Mucosa of rectum (tissue), 2 donors: ENCODE data around the gene HSPA4L.
A peak's percentile ranks its signal among the peaks of the same experiment; 100 is the strongest.

ENCODE experiments used
- H3K27ac ChIP-seq, 2 donors: one replicate each; pipeline ENCODE4 v1.7.0; 2013; ENCODE audit warnings: inconsistent platforms in 2 of 2, low read depth in 2 of 2, low read length in 2 of 2
- H3K27me3 ChIP-seq, 2 donors: one replicate each; pipeline ENCODE4 v1.7.0; 2013; ENCODE audit warnings: low read length in 2 of 2; ENCODE audit not compliant: control insufficient read depth in 2 of 2, insufficient read depth in 2 of 2
- H3K36me3 ChIP-seq, 2 donors: one replicate each; pipeline ENCODE4 v1.7.0; 2013; ENCODE audit warnings: low read length in 2 of 2; ENCODE audit not compliant: control insufficient read depth in 2 of 2, insufficient read depth in 2 of 2
- H3K4me1 ChIP-seq, 2 donors: one replicate each; pipeline ENCODE4 v1.7.0; 2013; ENCODE audit warnings: low read length in 2 of 2, mild to moderate bottlenecking in 1 of 2; ENCODE audit not compliant: control insufficient read depth in 2 of 2, insufficient read depth in 2 of 2
- H3K4me3 ChIP-seq, 2 donors: one replicate each; pipeline ENCODE4 v1.7.0; 2013; ENCODE audit warnings: low read length in 2 of 2
- H3K9ac ChIP-seq, 2 donors: one replicate each; pipeline ENCODE4 v1.7.0; 2013; ENCODE audit warnings: low read length in 2 of 2, low read depth in 1 of 2, mild to moderate bottlenecking in 1 of 2
- H3K9me3 ChIP-seq, 2 donors: one replicate each; pipeline ENCODE4 v1.7.0; 2013; ENCODE audit warnings: low read length in 2 of 2; ENCODE audit not compliant: control insufficient read depth in 2 of 2
- donor health status: healthy.
- donor health status: Normal muscosa, but diverticular disease.

HSPA4L gene

DNA sequence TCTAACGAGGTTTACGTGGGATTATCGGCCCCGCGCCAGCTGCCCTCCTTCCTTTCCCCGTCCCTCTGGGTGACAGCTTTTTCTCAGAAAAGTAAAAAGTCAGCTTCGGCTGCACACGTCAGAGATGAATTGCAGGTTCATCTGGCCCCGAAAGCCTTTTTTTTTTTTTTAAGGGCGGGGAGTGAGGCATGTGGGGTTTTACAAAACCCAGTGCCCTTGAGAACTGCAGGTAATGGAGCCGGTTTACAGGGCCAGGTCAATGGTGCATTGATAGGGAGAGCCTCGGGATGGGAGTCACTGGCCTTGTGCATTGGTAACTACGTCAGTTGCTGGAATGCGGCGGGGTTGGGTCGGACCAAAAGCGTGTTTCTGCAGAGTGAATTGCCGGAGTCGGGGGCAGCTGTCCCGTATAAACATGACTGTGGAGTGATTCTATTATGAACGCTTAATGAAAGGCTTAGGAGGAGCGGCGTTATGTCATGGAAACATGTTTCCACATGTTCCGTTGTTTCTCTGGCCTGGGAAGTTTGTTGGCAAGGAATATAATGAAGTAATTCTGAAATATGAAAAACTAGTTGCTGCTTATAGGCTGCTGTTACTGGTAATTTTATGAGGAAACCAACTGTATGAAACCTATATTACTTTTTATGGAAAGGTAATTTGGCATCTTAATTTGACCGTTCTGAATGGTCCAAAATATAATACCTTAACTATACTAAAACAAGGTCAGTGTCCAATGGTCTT is 1.1 kb downstream of the HSPA4L start:
- H3K27me3 ChIP-seq = peaks cover 3 to 4% of the 10 kb centered on the region in 2 donors
- peaks cover 5 to 7% of the 10 kb centered on the region in 2 donors for H3K4me1 ChIP-seq
- H3K27ac ChIP-seq = no peak overlapping the region

DNA sequence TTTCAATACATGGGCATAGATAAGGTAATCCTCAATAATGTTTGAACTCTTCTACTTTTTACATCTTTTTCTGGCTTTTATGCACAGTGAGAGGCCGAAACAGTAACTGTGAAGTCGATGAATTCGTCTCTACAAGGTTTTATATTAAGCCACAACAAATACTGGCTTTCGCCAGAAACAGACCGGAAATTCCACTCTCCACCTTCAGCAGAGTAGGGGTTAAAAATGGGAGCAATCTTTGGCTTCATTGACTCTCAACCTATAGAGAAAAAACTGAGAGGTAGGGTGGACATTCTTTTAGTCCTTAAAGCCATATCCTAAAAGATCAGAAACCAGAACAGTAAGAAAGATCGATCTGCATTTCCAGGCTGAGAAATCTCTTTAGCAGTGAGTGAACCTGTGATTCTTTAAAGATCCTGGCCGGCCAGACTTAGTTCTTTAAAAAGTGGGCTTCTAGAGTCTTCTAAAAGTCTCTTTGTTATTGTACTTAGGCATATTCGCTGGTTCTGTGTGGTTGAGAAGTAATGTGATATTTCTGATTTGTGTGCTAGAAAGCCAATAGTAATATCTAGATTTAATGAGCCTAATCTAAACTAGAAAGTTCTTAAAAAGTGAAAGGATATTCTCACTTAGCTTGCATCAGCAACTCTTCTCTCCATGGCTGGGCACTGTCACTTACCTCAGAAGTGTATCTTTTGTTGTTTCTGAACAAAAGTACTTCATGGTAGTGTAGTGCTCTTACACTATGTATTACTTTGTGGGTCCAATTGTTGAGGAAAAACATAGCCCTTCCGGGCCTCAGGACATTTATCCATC is 2.0 kb downstream of the HSPA4L start:
- Histone ChIP-seq H3K9ac (no peak overlapping the region), H3K27ac (no peak overlapping the region), H3K36me3 (no peaks in the 10 kb centered on the region), H3K4me1 (peaks cover 5 to 7% of the 10 kb centered on the region in 2 donors), H3K4me3 (no peak overlapping the region), H3K27me3 (peaks cover 3 to 4% of the 10 kb centered on the region in 2 donors), H3K9me3 (no peaks in the 10 kb centered on the region)

More for the DNA sequence above, 1.1 kb downstream of the HSPA4L start:
- peak overlapping the region; percentile 78 to 79 for H3K9ac ChIP-seq
- no peaks in the 10 kb centered on the region for H3K9me3 ChIP-seq
- H3K36me3 ChIP-seq = no peaks in the 10 kb centered on the region
- H3K4me3 ChIP-seq = peak overlapping the region; percentile 86

DNA sequence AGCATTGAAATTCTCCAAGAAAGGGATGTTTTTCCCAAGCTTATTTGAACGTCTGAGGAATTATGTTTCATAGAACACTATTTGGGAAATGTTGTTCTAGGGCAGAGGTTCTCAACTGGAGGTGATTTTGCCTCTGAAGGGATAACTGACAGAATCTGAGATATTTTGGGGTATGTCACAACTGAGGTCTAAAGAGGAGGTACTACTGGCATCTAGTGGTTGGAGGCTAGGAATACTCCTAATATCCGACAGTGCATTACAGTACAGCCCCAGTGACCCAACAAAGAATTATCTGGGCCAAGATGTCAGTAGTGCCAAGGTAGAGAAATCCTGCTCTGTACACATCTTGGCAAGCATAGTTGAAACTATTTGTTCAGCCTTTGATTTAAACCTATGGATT is 6.4 kb downstream of the HSPA4L start:
- no peaks in the 10 kb centered on the region for H3K4me1 ChIP-seq

DNA sequence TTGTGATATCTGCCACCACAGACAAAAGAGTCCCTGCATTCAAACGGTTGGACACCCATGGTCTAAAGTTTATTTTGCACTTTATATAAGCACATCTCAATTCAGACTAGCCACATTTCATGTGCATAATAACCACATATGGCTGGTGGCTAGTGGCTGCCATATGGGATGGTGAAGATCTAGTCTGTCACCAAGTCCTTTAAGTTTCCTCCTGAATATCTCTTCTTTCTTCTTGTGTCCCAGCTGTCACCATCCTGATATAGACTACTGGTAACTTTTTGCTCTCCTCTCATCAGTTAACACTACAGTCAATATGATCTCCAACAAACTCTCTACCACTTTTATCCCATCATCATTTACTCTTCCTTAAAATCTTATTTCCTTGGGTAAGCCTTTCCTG is 9.3 kb downstream of the HSPA4L start:
- no peaks in the 10 kb centered on the region for H3K36me3 ChIP-seq
- H3K9me3 ChIP-seq = no peaks in the 10 kb centered on the region
- H3K4me1 ChIP-seq = no peaks in the 10 kb centered on the region
- no peaks in the 10 kb centered on the region for H3K27me3 ChIP-seq
- H3K9ac ChIP-seq = no peak overlapping the region
- H3K4me3 ChIP-seq = no peak overlapping the region
- H3K27ac ChIP-seq = no peak overlapping the region

More for the DNA sequence above, 6.4 kb downstream of the HSPA4L start:
- Histone ChIP-seq H3K4me3 (no peak overlapping the region), H3K27me3 (no peaks in the 10 kb centered on the region), H3K27ac (no peak overlapping the region), H3K9ac (no peak overlapping the region), H3K36me3 (no peaks in the 10 kb centered on the region), H3K9me3 (no peaks in the 10 kb centered on the region)

DNA sequence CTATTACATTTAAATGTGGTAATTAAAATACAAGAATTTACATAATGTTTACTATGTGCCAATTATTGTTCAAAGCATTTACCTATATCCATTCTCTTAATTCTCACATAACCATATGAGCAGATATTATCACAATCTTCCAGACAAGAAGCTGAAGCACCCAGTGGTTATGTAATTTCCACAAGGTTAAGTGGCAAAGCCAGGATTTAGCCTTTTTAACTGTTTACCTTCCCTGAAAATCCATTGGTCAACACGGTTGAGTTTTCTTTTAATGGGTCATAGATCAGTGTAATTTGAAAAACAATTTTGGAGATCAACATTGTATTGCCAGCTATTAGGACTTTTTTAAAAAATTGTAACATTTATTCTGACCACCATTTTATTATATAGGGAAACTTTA is 11.4 kb downstream of the HSPA4L start:
- Histone ChIP-seq H3K4me1 (no peaks in the 10 kb centered on the region), H3K9ac (no peak overlapping the region)

DNA sequence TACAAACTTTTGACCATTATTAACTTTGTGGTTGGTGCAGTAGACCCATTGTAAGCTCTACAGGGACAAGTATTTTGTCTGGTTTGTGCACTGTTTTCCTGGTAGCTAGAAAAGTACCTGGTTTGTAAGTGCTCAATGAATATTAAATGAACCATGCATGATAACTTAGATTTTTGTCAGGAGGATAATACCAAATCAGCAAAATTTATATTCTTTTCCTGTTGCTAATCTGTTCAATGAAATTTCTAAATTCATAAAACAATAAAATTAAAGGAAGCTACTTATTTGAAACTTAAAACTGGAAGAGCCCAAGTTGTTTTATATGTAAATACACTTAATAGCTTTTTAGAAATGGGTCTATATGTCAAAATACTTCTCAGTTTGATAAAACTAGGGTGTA is 17.6 kb downstream of the HSPA4L start:
- Histone ChIP-seq H3K9ac (no peak overlapping the region), H3K9me3 (no peaks in the 10 kb centered on the region), H3K27ac (no peak overlapping the region), H3K4me1 (no peaks in the 10 kb centered on the region), H3K36me3 (no peaks in the 10 kb centered on the region), H3K4me3 (no peak overlapping the region), H3K27me3 (no peaks in the 10 kb centered on the region)

More for the DNA sequence above, 11.4 kb downstream of the HSPA4L start:
- Histone ChIP-seq H3K4me3 (no peak overlapping the region), H3K27me3 (no peaks in the 10 kb centered on the region), H3K36me3 (no peaks in the 10 kb centered on the region), H3K27ac (no peak overlapping the region), H3K9me3 (no peaks in the 10 kb centered on the region)

DNA sequence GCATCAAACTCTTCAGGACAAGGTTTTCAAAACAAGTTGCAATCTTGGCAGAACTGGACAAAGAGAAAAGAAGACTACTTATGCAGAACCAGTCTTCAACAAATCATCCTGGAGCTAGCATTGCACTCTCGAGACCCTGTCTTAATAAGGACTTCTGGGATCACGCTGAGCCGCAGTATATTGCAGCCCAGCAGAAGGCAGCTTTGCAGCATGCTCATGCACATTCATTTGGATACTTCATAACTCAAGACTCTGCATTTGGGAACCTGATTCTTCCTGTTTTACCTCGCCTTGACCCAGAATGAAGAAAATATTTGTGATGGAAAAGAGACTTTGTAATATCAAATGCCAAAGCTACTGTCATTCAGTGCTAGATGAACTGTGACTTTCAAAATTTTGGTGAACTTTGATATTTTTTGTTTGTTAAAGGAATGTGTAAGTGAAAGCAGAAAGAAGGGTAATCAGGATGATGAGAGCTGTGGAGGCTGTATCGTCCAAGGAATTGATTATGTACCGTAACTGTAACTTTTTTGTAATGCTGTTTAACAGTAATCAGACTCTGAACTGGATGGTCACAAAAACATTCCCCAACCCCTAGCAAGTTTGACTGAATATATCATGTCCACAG is 27.2 kb downstream of the HSPA4L start:
- no peaks in the 10 kb centered on the region for H3K36me3 ChIP-seq
- no peaks in the 10 kb centered on the region for H3K9me3 ChIP-seq
- no peaks in the 10 kb centered on the region for H3K27me3 ChIP-seq
- H3K27ac ChIP-seq = no peak overlapping the region
- no peak overlapping the region for H3K9ac ChIP-seq
- H3K4me1 ChIP-seq = no peaks in the 10 kb centered on the region
- no peak overlapping the region for H3K4me3 ChIP-seq

DNA sequence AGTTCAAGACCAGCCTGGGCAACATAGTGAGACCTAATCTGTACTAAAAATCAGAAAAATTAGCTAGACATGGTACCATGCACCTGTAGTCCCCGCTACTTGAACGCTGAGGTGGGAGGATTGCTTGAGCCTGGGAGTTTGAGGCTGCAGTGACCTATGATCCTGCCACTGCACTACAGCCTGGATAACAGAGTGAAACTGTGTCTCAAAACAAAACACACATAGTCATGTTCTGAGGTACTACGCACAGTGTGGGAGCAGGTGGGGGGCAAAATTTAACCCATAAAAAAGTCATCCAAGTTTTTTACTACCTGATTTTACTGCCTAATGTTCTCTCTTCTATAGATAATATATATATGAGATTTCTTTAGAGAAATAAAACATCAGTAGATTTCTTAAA is 28.4 kb downstream of the HSPA4L start:
- no peak overlapping the region for H3K27ac ChIP-seq
- H3K27me3 ChIP-seq = no peaks in the 10 kb centered on the region
- no peaks in the 10 kb centered on the region for H3K36me3 ChIP-seq
- H3K4me1 ChIP-seq = no peaks in the 10 kb centered on the region
- no peak overlapping the region for H3K4me3 ChIP-seq
- H3K9me3 ChIP-seq = no peaks in the 10 kb centered on the region
- no peak overlapping the region for H3K9ac ChIP-seq

DNA sequence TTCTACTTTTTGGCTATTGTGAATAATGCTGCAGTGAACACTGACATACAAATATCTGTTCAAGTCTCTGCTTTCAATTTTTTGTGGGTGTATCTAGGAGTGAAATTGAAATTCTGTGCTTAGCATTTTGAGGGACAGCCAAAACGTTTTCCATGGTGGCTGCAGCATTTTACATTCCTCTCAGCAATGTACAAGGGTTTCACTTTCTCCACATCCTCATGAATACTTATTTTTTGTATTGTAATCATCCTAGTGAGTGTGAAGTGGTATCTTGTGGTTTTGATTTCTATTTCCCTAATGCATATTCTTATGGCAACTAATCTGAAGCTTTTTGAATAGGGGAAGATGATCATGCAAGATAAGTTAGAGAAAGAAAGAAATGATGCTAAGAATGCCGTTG is 40.3 kb downstream of the HSPA4L start:
- no peaks in the 10 kb centered on the region for H3K4me1 ChIP-seq
- no peak overlapping the region for H3K4me3 ChIP-seq
- H3K27me3 ChIP-seq = no peaks in the 10 kb centered on the region
- no peak overlapping the region for H3K27ac ChIP-seq
- H3K9me3 ChIP-seq = no peaks in the 10 kb centered on the region
- H3K9ac ChIP-seq = no peak overlapping the region
- no peaks in the 10 kb centered on the region for H3K36me3 ChIP-seq

DNA sequence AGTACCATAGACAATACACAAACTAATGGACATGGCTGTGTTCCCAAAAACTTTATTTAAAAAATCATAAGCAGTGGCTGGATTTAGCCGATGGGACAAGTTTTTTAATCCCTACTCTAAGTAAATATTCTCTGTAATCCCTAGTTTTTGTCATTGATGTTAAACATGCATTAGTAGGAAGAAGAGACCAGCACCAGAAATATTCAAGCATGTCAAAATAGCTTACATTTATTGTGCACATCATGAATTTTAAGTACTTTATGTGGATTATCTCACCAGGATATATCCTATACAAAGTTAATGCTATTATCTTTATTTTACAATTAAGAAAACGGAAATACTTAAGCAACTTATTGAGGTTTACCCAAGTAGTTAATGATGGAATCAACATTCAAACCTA is 46.0 kb downstream of the HSPA4L start:
- no peak overlapping the region for H3K4me3 ChIP-seq

More for the DNA sequence above, 46.0 kb downstream of the HSPA4L start:
- no peaks in the 10 kb centered on the region for H3K27me3 ChIP-seq
- no peak overlapping the region for H3K27ac ChIP-seq
- no peak overlapping the region for H3K9ac ChIP-seq
- no peaks in the 10 kb centered on the region for H3K36me3 ChIP-seq
- no peaks in the 10 kb centered on the region for H3K9me3 ChIP-seq
- H3K4me1 ChIP-seq = no peaks in the 10 kb centered on the region
